PC-3 (cell line): ENCODE results near the gene PIEZO1.

ENCODE experiments used
- EZH2 ChIP-seq: fragments of 300-600 bp; sonication (generic); IDR thresholded peaks from one replicate; pipeline ENCODE4 v1.6.1; 2017; ENCODE audit warnings: antibody characterized with exemption, mild to moderate bottlenecking, low read length; ENCODE audit not compliant: unreplicated experiment
- EZH2phosphoT487 ChIP-seq: fragments of 300-600 bp; sonication (generic); IDR thresholded peaks from 2 replicates; pipeline ENCODE4 v1.6.1; 2018; ENCODE audit warnings: mild to moderate bottlenecking, antibody characterized with exemption, low read length, borderline replicate concordance
- TF ChIP-seq, protein P1 (sequence below): fragments of 300-600 bp; sonication (generic); conservative IDR thresholded peaks from 2 replicates; pipeline ENCODE4 v1.5.1; 2017; ENCODE audit warnings: antibody characterized with exemption, low read depth, mild to moderate bottlenecking, low read length

GRCh38 chr16:88810166-88810911 lies 25.3 kb upstream of the PIEZO1 start:
- TF ChIP-seq, protein P1, sequence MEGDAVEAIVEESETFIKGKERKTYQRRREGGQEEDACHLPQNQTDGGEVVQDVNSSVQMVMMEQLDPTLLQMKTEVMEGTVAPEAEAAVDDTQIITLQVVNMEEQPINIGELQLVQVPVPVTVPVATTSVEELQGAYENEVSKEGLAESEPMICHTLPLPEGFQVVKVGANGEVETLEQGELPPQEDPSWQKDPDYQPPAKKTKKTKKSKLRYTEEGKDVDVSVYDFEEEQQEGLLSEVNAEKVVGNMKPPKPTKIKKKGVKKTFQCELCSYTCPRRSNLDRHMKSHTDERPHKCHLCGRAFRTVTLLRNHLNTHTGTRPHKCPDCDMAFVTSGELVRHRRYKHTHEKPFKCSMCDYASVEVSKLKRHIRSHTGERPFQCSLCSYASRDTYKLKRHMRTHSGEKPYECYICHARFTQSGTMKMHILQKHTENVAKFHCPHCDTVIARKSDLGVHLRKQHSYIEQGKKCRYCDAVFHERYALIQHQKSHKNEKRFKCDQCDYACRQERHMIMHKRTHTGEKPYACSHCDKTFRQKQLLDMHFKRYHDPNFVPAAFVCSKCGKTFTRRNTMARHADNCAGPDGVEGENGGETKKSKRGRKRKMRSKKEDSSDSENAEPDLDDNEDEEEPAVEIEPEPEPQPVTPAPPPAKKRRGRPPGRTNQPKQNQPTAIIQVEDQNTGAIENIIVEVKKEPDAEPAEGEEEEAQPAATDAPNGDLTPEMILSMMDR = no peak
- TF ChIP-seq EZH2phosphoT487 (no peak), EZH2 (no peak)
